Ishikawa (cell line): Measurements from ENCODE around the gene SNRPE.

Experiments used
- EP300 ChIP-seq: IDR thresholded peaks from 2 replicates; pipeline ENCODE4 v1.6.1; 2012; ENCODE audit warnings: borderline replicate concordance
- FOXM1 ChIP-seq: IDR thresholded peaks from 2 replicates; pipeline ENCODE4 v1.6.1; 2012; ENCODE audit warnings: low read depth, borderline replicate concordance
- YY1 ChIP-seq: IDR thresholded peaks from 2 replicates; pipeline ENCODE4 v1.6.1; 2012; ENCODE audit warnings: low read depth
- TF ChIP-seq, protein P1 (sequence below): IDR thresholded peaks from 2 replicates; pipeline ENCODE4 v1.6.1; 2012; ENCODE audit warnings: low read depth, mild to moderate bottlenecking
- TF ChIP-seq, protein P2 (sequence below): IDR thresholded peaks from 2 replicates; pipeline ENCODE4 v1.6.1; 2012

GRCh38 chr1:203813581-203814341 is 47.6 kb upstream of the SNRPE start:
- TF ChIP-seq, protein P1, sequence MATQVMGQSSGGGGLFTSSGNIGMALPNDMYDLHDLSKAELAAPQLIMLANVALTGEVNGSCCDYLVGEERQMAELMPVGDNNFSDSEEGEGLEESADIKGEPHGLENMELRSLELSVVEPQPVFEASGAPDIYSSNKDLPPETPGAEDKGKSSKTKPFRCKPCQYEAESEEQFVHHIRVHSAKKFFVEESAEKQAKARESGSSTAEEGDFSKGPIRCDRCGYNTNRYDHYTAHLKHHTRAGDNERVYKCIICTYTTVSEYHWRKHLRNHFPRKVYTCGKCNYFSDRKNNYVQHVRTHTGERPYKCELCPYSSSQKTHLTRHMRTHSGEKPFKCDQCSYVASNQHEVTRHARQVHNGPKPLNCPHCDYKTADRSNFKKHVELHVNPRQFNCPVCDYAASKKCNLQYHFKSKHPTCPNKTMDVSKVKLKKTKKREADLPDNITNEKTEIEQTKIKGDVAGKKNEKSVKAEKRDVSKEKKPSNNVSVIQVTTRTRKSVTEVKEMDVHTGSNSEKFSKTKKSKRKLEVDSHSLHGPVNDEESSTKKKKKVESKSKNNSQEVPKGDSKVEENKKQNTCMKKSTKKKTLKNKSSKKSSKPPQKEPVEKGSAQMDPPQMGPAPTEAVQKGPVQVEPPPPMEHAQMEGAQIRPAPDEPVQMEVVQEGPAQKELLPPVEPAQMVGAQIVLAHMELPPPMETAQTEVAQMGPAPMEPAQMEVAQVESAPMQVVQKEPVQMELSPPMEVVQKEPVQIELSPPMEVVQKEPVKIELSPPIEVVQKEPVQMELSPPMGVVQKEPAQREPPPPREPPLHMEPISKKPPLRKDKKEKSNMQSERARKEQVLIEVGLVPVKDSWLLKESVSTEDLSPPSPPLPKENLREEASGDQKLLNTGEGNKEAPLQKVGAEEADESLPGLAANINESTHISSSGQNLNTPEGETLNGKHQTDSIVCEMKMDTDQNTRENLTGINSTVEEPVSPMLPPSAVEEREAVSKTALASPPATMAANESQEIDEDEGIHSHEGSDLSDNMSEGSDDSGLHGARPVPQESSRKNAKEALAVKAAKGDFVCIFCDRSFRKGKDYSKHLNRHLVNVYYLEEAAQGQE = no peak
- TF ChIP-seq EP300 (no peak), YY1 (no peak), FOXM1 (no peak)
- TF ChIP-seq, protein P2, sequence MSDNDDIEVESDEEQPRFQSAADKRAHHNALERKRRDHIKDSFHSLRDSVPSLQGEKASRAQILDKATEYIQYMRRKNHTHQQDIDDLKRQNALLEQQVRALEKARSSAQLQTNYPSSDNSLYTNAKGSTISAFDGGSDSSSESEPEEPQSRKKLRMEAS = no peak
